ENCODE measurements around the gene RANBP3L.
"Not testable (repeated sequence)": the region's sequence is repeated elsewhere in the genome, so short reads cannot be mapped to it uniquely, and the experiment has no call there.

Gene RANBP3L

DNA sequence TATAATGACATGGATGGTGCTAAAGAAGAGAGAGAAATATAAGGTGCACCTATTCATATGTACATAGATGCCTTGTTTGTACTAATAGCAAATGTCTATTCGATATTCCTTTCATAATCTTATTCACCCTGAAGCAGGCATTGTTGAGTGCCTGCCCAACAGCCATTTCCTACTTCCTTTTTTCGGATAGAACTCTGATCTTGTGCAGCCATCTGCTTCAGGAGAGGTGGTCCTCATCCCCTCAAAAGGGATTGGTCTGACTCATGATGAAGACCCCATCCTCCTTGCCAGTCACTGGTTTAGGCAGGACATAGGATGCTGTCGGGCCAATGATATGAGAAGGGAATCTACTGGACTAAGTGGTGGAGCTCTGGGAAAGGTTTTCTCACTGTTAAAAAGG is 8.4 kb upstream of the RANBP3L start:
- Histone ChIP-seq H3K4me1 (ENCODE audit: insufficient read depth, low read length) (no peaks in the 10 kb centered on the region), H3K9me3 (ENCODE audit: insufficient read depth, low read depth, low read length) (no peaks in the 10 kb centered on the region), H3K27me3 (ENCODE audit: insufficient read depth, low read length) (no peaks in the 10 kb centered on the region), H3K27ac (ENCODE audit: low read length) (no peak overlapping the region), H3K4me3 (ENCODE audit: low read length) (no peak overlapping the region), H3K36me3 (ENCODE audit: insufficient read depth, low read depth, low read length) (no peaks in the 10 kb centered on the region), H3K9ac (ENCODE audit: low read depth, low read length) (no peak overlapping the region)

- Histone ChIP-seq H3K27ac (ENCODE audit: low read length) (no peak overlapping the region), H3K27me3 (ENCODE audit: insufficient read depth, low read length) (no peaks in the 10 kb centered on the region), H3K9me3 (ENCODE audit: insufficient read depth, low read depth, low read length) (no peaks in the 10 kb centered on the region), H3K4me3 (ENCODE audit: low read length) (no peak overlapping the region), H3K36me3 (ENCODE audit: insufficient read depth, low read depth, low read length) (no peaks in the 10 kb centered on the region), H3K9ac (ENCODE audit: low read depth, low read length) (no peak overlapping the region), H3K4me1 (ENCODE audit: insufficient read depth, low read length) (no peaks in the 10 kb centered on the region)
These were observed 4.0 kb upstream of the RANBP3L start for GRCh38 chr5:36305571-36306326.

DNA sequence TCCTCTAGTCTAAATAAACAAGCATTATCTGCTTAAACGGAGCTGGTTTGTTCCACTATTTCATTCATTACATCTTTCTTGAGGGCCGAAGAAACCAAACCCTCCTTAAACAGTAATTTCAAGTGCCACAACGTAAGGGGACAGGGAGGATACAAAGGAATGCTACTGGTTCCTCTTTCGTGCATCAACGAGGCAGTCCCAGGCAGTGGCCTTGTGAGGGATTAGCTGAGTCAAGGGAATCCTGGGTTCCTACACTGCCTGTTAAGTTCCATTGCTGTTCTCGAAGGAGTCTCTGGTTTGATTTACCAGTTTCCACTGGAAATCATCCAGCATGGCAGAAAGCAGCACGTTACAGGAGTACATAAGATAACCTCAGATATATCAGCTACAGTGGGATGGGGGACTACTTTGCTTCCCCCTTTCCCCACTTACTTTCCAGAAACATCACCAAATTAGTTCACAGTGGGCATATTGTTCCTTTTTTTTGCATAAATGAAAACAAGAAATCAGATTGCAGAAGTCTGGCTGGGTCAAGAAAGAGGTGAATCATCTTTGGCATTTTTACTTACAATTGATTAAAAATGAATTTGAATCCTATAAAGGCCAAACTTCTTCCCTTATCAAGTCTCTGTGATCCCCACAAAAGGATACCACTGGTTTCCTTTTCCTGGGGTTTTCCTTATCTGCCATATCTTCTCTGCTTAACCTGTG is 2.5 kb upstream of the RANBP3L start:
- H3K4me3 ChIP-seq (ENCODE audit: low read length) = no peak overlapping the region
- H3K9me3 ChIP-seq (ENCODE audit: insufficient read depth, low read depth, low read length) = no peaks in the 10 kb centered on the region
- H3K36me3 ChIP-seq (ENCODE audit: insufficient read depth, low read depth, low read length) = no peaks in the 10 kb centered on the region
- no peaks in the 10 kb centered on the region for H3K4me1 ChIP-seq (ENCODE audit: insufficient read depth, low read length)
- no peak overlapping the region for H3K9ac ChIP-seq (ENCODE audit: low read depth, low read length)
- no peak overlapping the region for H3K27ac ChIP-seq (ENCODE audit: low read length)
- H3K27me3 ChIP-seq (ENCODE audit: insufficient read depth, low read length) = no peaks in the 10 kb centered on the region

GRCh38 chr5:36300927-36301540 is 668 bp downstream of the RANBP3L start:
- Histone ChIP-seq H3K36me3 (ENCODE audit: insufficient read depth, low read depth, low read length) (no peaks in the 10 kb centered on the region), H3K27ac (ENCODE audit: low read length) (no peak overlapping the region), H3K4me3 (ENCODE audit: low read length) (no peak overlapping the region)

DNA sequence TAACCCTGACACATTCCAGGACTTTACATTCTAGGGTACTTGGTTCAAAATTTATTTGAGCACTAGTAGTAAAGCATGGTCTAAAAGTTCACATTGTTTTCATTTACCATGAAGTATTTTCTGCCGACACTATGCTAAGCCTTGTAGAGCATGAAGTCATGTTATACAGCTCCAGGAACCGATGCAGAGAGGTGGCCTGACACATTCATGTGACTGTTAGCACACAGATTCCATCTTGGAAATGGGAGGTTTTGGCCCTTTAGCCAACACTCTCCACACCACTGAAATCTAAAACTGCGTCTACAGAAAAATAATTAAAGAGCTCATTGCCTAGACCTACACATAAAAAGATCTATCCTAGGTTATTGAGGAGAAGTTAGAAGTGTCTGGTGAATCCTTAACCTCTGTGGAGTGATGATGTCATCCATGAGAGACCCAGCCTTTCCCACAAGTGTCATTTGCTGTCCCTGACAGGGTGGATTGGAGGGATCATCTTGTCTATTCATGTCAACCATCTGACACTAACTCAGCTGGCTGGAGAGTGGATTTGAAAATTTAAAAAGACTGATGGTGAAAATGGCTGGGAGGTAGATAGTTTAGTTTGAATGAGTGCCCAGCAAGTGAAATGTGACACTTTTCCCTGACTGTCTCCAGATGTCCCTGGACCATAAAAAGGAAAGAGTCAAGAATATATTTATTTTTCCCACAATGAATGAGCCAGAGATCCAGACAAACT is 1.3 kb downstream of the RANBP3L start:
- H3K27ac ChIP-seq (ENCODE audit: low read length) = no peak overlapping the region
- H3K4me3 ChIP-seq (ENCODE audit: low read length) = no peak overlapping the region
- H3K9me3 ChIP-seq (ENCODE audit: insufficient read depth, low read depth, low read length) = no peaks in the 10 kb centered on the region
- no peaks in the 10 kb centered on the region for H3K36me3 ChIP-seq (ENCODE audit: insufficient read depth, low read depth, low read length)
- no peak overlapping the region for H3K9ac ChIP-seq (ENCODE audit: low read depth, low read length)
- no peaks in the 10 kb centered on the region for H3K27me3 ChIP-seq (ENCODE audit: insufficient read depth, low read length)
- no peaks in the 10 kb centered on the region for H3K4me1 ChIP-seq (ENCODE audit: insufficient read depth, low read length)

More at GRCh38 chr5:36300927-36301540, 668 bp downstream of the RANBP3L start:
- Histone ChIP-seq H3K9ac (ENCODE audit: low read depth, low read length) (no peak overlapping the region), H3K27me3 (ENCODE audit: insufficient read depth, low read length) (no peaks in the 10 kb centered on the region), H3K4me1 (ENCODE audit: insufficient read depth, low read length) (no peaks in the 10 kb centered on the region), H3K9me3 (ENCODE audit: insufficient read depth, low read depth, low read length) (no peaks in the 10 kb centered on the region)

- Histone ChIP-seq H3K9ac (ENCODE audit: low read depth, low read length) (no peak overlapping the region), H3K27ac (ENCODE audit: low read length) (no peak overlapping the region), H3K4me3 (ENCODE audit: low read length) (no peak overlapping the region), H3K9me3 (ENCODE audit: insufficient read depth, low read depth, low read length) (no peaks in the 10 kb centered on the region), H3K27me3 (ENCODE audit: insufficient read depth, low read length) (no peaks in the 10 kb centered on the region), H3K36me3 (ENCODE audit: insufficient read depth, low read depth, low read length) (no peaks in the 10 kb centered on the region), H3K4me1 (ENCODE audit: insufficient read depth, low read length) (no peaks in the 10 kb centered on the region)
These were observed 3.1 kb downstream of the RANBP3L start for GRCh38 chr5:36298552-36298951.

DNA sequence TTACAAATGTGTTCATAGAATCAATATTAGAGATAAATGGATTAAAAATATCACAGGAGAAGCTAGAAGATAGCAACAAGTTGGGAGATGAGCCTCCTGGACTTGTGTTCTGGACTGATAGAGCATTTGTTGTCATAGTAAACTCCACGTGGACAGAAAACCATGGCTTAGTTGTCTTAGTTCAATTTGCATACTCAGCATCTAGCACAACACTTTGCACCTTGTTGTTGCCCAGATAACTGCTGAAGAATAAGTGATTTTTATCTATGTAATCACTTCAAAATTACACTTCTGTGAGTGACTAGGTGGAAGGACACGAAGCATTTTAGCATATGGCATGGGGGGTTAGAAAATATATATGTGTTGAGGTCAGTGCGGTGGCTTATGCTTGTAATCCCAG is 4.0 kb downstream of the RANBP3L start:
- no peak overlapping the region for H3K27ac ChIP-seq (ENCODE audit: low read length)
- H3K27me3 ChIP-seq (ENCODE audit: insufficient read depth, low read length) = no peaks in the 10 kb centered on the region
- H3K9me3 ChIP-seq (ENCODE audit: insufficient read depth, low read depth, low read length) = no peaks in the 10 kb centered on the region
- no peaks in the 10 kb centered on the region for H3K36me3 ChIP-seq (ENCODE audit: insufficient read depth, low read depth, low read length)
- H3K4me1 ChIP-seq (ENCODE audit: insufficient read depth, low read length) = no peaks in the 10 kb centered on the region
- no peak overlapping the region for H3K4me3 ChIP-seq (ENCODE audit: low read length)
- H3K9ac ChIP-seq (ENCODE audit: low read depth, low read length) = no peak overlapping the region

- Histone ChIP-seq H3K27ac (ENCODE audit: low read length) (no peak overlapping the region), H3K4me1 (ENCODE audit: insufficient read depth, low read length) (no peaks in the 10 kb centered on the region), H3K4me3 (ENCODE audit: low read length) (no peak overlapping the region), H3K9me3 (ENCODE audit: insufficient read depth, low read depth, low read length) (no peaks in the 10 kb centered on the region), H3K36me3 (ENCODE audit: insufficient read depth, low read depth, low read length) (no peaks in the 10 kb centered on the region), H3K27me3 (ENCODE audit: insufficient read depth, low read length) (no peaks in the 10 kb centered on the region), H3K9ac (ENCODE audit: low read depth, low read length) (no peak overlapping the region)
These were observed 15.7 kb downstream of the RANBP3L start for GRCh38 chr5:36285837-36286615.

- not testable (repeated sequence) for H3K27me3 ChIP-seq (ENCODE audit: insufficient read depth, low read length); H3K9me3 ChIP-seq (ENCODE audit: insufficient read depth, low read depth, low read length); H3K4me1 ChIP-seq (ENCODE audit: insufficient read depth, low read length); H3K9ac ChIP-seq (ENCODE audit: low read depth, low read length); H3K36me3 ChIP-seq (ENCODE audit: insufficient read depth, low read depth, low read length); H3K4me3 ChIP-seq (ENCODE audit: low read length); H3K27ac ChIP-seq (ENCODE audit: low read length)
These were observed 17.9 kb downstream of the RANBP3L start for GRCh38 chr5:36283775-36284174.

DNA sequence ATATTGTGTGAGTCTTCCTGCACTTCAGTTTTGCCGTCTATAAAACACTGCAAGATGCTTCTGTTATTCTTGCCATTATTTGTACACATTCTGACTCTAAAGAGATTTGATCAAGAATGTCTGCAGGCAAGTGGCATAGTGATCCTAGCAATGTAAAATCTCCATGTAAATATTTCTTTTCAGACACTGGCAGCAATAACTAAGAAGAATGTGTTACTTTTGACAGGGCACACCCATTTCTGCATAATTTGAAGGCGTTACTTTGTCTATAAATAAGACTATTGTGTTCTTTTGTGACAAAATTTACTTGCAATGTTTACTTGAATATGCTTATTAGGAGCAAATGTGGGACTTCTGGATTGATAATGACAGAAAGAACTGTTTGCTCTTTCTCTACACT is 20.1 kb downstream of the RANBP3L start:
- Histone ChIP-seq H3K27ac (ENCODE audit: low read length) (no peak overlapping the region), H3K36me3 (ENCODE audit: insufficient read depth, low read depth, low read length) (no peaks in the 10 kb centered on the region), H3K4me3 (ENCODE audit: low read length) (no peak overlapping the region), H3K27me3 (ENCODE audit: insufficient read depth, low read length) (no peaks in the 10 kb centered on the region), H3K9me3 (ENCODE audit: insufficient read depth, low read depth, low read length) (no peaks in the 10 kb centered on the region), H3K4me1 (ENCODE audit: insufficient read depth, low read length) (no peaks in the 10 kb centered on the region), H3K9ac (ENCODE audit: low read depth, low read length) (no peak overlapping the region)

DNA sequence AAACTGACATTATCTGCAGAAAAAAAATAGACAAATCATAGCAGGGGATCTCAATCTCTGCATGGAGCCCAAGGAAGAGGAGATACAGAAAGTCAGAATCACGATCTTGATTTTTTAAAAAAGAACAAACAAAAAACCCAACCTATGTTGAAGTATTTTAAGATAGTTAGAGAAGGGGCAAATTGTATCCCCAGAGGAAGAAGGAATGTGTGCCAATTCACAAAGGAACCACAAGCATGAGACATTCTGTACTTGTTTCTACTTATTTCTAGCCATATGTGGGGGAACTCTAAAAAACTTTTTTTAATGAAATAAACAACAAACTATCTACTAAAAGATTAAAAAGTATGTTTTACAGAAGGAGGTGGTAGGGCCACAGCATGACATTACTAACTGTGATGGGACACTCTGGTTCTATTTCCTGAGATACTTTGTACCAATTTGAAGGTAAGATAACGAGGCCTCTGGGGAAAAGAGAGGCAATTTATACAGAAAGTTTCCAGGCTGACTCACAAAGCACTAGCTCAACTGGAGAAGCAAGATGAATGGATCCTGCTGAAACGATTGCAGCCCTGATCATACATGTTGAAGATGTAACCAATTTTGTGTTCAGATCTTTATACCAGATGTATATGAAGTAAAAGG is 22.5 kb downstream of the RANBP3L start:
- Histone ChIP-seq H3K4me3 (ENCODE audit: low read length) (no peak overlapping the region), H3K27me3 (ENCODE audit: insufficient read depth, low read length) (no peaks in the 10 kb centered on the region), H3K4me1 (ENCODE audit: insufficient read depth, low read length) (peaks cover 4% of the 10 kb centered on the region; the same call in 1 of the 2 replicates), H3K27ac (ENCODE audit: low read length) (no peak overlapping the region), H3K36me3 (ENCODE audit: insufficient read depth, low read depth, low read length) (no peaks in the 10 kb centered on the region), H3K9ac (ENCODE audit: low read depth, low read length) (no peak overlapping the region), H3K9me3 (ENCODE audit: insufficient read depth, low read depth, low read length) (no peaks in the 10 kb centered on the region)

Data from iPS-20b (cell line).